GM19238 (cell line): ENCODE data around the gene TAOK1.

Source experiments
- DNase-seq: peaks from one replicate; pipeline ENCODE4 v3.0.0; 2011; ENCODE audit warnings: low spot score; ENCODE audit not compliant: insufficient read length

The TAOK1 gene

GRCh38 chr17:29378500-29378899 is 11.7 kb upstream of the TAOK1 start:
- DNase-seq: no peak

- DNase-seq: no peak
These were observed 10.8 kb upstream of the TAOK1 start for GRCh38 chr17:29379084-29379991.

- DNase-seq: no peak
These were observed 6.5 kb upstream of the TAOK1 start for GRCh38 chr17:29383686-29384085.

GRCh38 chr17:29384901-29385300 is 5.3 kb upstream of the TAOK1 start:
- no peak for DNase-seq

- DNase-seq: no peak
These were observed 3.4 kb upstream of the TAOK1 start for GRCh38 chr17:29386760-29387159.

GRCh38 chr17:29388937-29389336 is 1.2 kb upstream of the TAOK1 start:
- DNase-seq: no peak

- DNase-seq: no peak
These were observed 878 bp downstream of the TAOK1 start for GRCh38 chr17:29390851-29391631.

- no peak for DNase-seq
These were observed 3.3 kb downstream of the TAOK1 start for GRCh38 chr17:29393436-29393835.

- no peak for DNase-seq
These were observed 4.6 kb downstream of the TAOK1 start for GRCh38 chr17:29394761-29395160.

- no peak for DNase-seq
These were observed 5.9 kb downstream of the TAOK1 start for GRCh38 chr17:29396066-29396465.

- no peak for DNase-seq
These were observed 9.5 kb downstream of the TAOK1 start for GRCh38 chr17:29399634-29400033.

GRCh38 chr17:29400818-29401217 is 10.7 kb downstream of the TAOK1 start:
- DNase-seq: no peak

GRCh38 chr17:29401258-29401657 is 11.1 kb downstream of the TAOK1 start:
- no peak for DNase-seq

- DNase-seq: no peak
These were observed 17.7 kb downstream of the TAOK1 start for GRCh38 chr17:29407856-29408255.

GRCh38 chr17:29409963-29410362 is 19.8 kb downstream of the TAOK1 start:
- DNase-seq: no peak

GRCh38 chr17:29412780-29413565 is 22.8 kb downstream of the TAOK1 start:
- no peak for DNase-seq

GRCh38 chr17:29420128-29420527 is 30.0 kb downstream of the TAOK1 start:
- no peak for DNase-seq

- DNase-seq: no peak
These were observed 40.1 kb downstream of the TAOK1 start for GRCh38 chr17:29430275-29430674.

GRCh38 chr17:29433541-29433940 is 43.4 kb downstream of the TAOK1 start:
- peak; percentile 0 for DNase-seq

- DNase-seq: no peak
These were observed 44.4 kb downstream of the TAOK1 start for GRCh38 chr17:29434550-29434949.

GRCh38 chr17:29442451-29442850 is 52.3 kb downstream of the TAOK1 start:
- no peak for DNase-seq
